NB4 (cell line): Measurements from ENCODE around the gene ZBP1.

Experiments
- MAX ChIP-seq: IDR thresholded peaks from 2 replicates; pipeline ENCODE4 v1.6.1; 2011; ENCODE audit warnings: low read depth, low read length
- MYC ChIP-seq: IDR thresholded peaks from 2 replicates; pipeline ENCODE4 v1.6.1; 2011; ENCODE audit warnings: low read depth, low read length
- POLR2A ChIP-seq: IDR thresholded peaks from 2 replicates; pipeline ENCODE4 v1.6.1; 2011; ENCODE audit warnings: mild to moderate bottlenecking; ENCODE audit not compliant: insufficient read length; ENCODE audit errors: extremely low read depth
- TF ChIP-seq, protein P1 (sequence below): IDR thresholded peaks from one replicate; pipeline ENCODE4 v1.5.1; 2012; ENCODE audit warnings: low read depth, low read length

GRCh38 chr20:57667924-57668782 lies 47.9 kb upstream of the ZBP1 start:
- TF ChIP-seq, protein P1, sequence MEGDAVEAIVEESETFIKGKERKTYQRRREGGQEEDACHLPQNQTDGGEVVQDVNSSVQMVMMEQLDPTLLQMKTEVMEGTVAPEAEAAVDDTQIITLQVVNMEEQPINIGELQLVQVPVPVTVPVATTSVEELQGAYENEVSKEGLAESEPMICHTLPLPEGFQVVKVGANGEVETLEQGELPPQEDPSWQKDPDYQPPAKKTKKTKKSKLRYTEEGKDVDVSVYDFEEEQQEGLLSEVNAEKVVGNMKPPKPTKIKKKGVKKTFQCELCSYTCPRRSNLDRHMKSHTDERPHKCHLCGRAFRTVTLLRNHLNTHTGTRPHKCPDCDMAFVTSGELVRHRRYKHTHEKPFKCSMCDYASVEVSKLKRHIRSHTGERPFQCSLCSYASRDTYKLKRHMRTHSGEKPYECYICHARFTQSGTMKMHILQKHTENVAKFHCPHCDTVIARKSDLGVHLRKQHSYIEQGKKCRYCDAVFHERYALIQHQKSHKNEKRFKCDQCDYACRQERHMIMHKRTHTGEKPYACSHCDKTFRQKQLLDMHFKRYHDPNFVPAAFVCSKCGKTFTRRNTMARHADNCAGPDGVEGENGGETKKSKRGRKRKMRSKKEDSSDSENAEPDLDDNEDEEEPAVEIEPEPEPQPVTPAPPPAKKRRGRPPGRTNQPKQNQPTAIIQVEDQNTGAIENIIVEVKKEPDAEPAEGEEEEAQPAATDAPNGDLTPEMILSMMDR = no peak
- TF ChIP-seq POLR2A = no peak
- TF ChIP-seq MAX = no peak
- no peak for TF ChIP-seq MYC
